WTC11 (cell line): Measurements from ENCODE around the gene RUNX2. TPM values are rescaled to one million over a fixed set of nuclear protein-coding genes. Genes with fewer than 3 reads are reported as not detected.

Source experiments
- ATAC-seq: fragments of 200-7000 bp; cut with Tn5 transposase; 2 replicates; pipeline ENCODE4 v1.10.0; 2021; ENCODE audit warnings: mild to moderate bottlenecking, moderate library complexity
- CTCF ChIA-PET: fragments of 300-600 bp; sonication (Branson Sonifier 250); formaldehyde crosslinking; loops from one replicate; lab custom pipeline; 2021; ENCODE audit warnings: antibody characterized with exemption; lab: Charles Lee
- POLR2A ChIA-PET: fragments of 350-600 bp; sonication (Branson Sonifier 250); formaldehyde crosslinking; loops from one replicate; lab custom pipeline; 2021; ENCODE audit warnings: antibody characterized with exemption; lab: Charles Lee
- DNase-seq: peaks from one replicate; pipeline ENCODE4 v3.0.0; 2021; ENCODE audit warnings: low spot score
- H3K27ac Mint-ChIP-seq: 2 replicates; pipeline ENCODE4 v1.8.0; 2021; ENCODE audit warnings: mixed read lengths
- H3K27me3 Mint-ChIP-seq: 2 replicates; pipeline ENCODE4 v1.8.0; 2021; ENCODE audit warnings: low read depth, mild to moderate bottlenecking, moderate library complexity, mixed read lengths
- H3K36me3 Mint-ChIP-seq: 2 replicates; pipeline ENCODE4 v1.8.0; 2021; ENCODE audit warnings: mixed read lengths
- H3K4me1 Mint-ChIP-seq: 2 replicates; pipeline ENCODE4 v1.8.0; 2022; ENCODE audit warnings: mixed read lengths
- H3K4me3 Mint-ChIP-seq: 2 replicates; pipeline ENCODE4 v1.8.0; 2021; ENCODE audit warnings: mild to moderate bottlenecking, moderate library complexity, mixed read lengths
- H3K9me3 Mint-ChIP-seq: 2 replicates; pipeline ENCODE4 v1.8.0; 2021; ENCODE audit warnings: mixed read lengths
- CBFB ChIP-seq: sonication (generic); formaldehyde crosslinking; IDR thresholded peaks from 2 replicates; pipeline ENCODE4 v1.8.1; 2022; ENCODE audit warnings: mild to moderate bottlenecking, low read depth, missing genetic modification reagents
- CREM ChIP-seq: sonication (generic); formaldehyde crosslinking; IDR thresholded peaks from 2 replicates; pipeline ENCODE4 v1.8.1; 2022; ENCODE audit warnings: mild to moderate bottlenecking, missing genetic modification reagents, moderate library complexity
- E2F1 ChIP-seq: sonication (generic); formaldehyde crosslinking; IDR thresholded peaks from 2 replicates; pipeline ENCODE4 v1.8.0; 2022; ENCODE audit warnings: mild to moderate bottlenecking, missing genetic modification reagents
- ETV6 ChIP-seq: sonication (generic); formaldehyde crosslinking; IDR thresholded peaks from 2 replicates; pipeline ENCODE4 v1.8.1; 2022; ENCODE audit warnings: mild to moderate bottlenecking, missing genetic modification reagents
- HMGA2 ChIP-seq: fragments of 250-450 bp; sonication (Bioruptor Pico); IDR thresholded peaks from 2 replicates; pipeline ENCODE4 v1.4.0; 2021; ENCODE audit warnings: mild to moderate bottlenecking, moderate library complexity
- HMGXB4 ChIP-seq: sonication (generic); formaldehyde crosslinking; IDR thresholded peaks from 2 replicates; pipeline ENCODE4 v1.8.1; 2023; ENCODE audit warnings: mild to moderate bottlenecking, moderate library complexity, missing genetic modification reagents
- MAX ChIP-seq: sonication (generic); formaldehyde crosslinking; IDR thresholded peaks from 2 replicates; pipeline ENCODE4 v1.8.0; 2022; ENCODE audit warnings: mild to moderate bottlenecking, missing genetic modification reagents
- MYBL2 ChIP-seq: sonication (generic); formaldehyde crosslinking; IDR thresholded peaks from 2 replicates; pipeline ENCODE4 v1.8.1; 2023; ENCODE audit warnings: mild to moderate bottlenecking, moderate library complexity, missing genetic modification reagents
- NR3C1 ChIP-seq: sonication (generic); formaldehyde crosslinking; conservative IDR thresholded peaks from 2 replicates; pipeline ENCODE4 v1.8.1; 2023; ENCODE audit warnings: low read depth, mild to moderate bottlenecking, missing genetic modification reagents
- OVOL2 ChIP-seq: fragments of 250-450 bp; sonication (Bioruptor Pico); IDR thresholded peaks from 2 replicates; pipeline ENCODE4 v1.9.0; 2021; ENCODE audit warnings: mild to moderate bottlenecking, borderline replicate concordance
- PRRX2 ChIP-seq: fragments of 250-450 bp; sonication (Bioruptor Pico); IDR thresholded peaks from 2 replicates; pipeline ENCODE4 v1.8.0; 2021; ENCODE audit warnings: mild to moderate bottlenecking
- SP1 ChIP-seq: sonication (generic); formaldehyde crosslinking; conservative IDR thresholded peaks from 2 replicates; pipeline ENCODE4 v1.8.1; 2022; ENCODE audit warnings: missing genetic modification reagents
- ZNF121 ChIP-seq: sonication (generic); formaldehyde crosslinking; IDR thresholded peaks from 2 replicates; pipeline ENCODE4 v1.8.0; 2023; ENCODE audit warnings: missing genetic modification reagents
- ZNF317 ChIP-seq: sonication (generic); formaldehyde crosslinking; IDR thresholded peaks from 2 replicates; pipeline ENCODE4 v1.8.1; 2023; ENCODE audit warnings: low read depth, mild to moderate bottlenecking, moderate library complexity, missing genetic modification reagents, borderline replicate concordance
- ZNF396 ChIP-seq: fragments of 250-450 bp; sonication (Bioruptor Pico); IDR thresholded peaks from 2 replicates; pipeline ENCODE4 v1.8.0; 2021; ENCODE audit warnings: mild to moderate bottlenecking, moderate library complexity, borderline replicate concordance
- ZNF423 ChIP-seq: fragments of 250-450 bp; sonication (Bioruptor Pico); IDR thresholded peaks from 2 replicates; pipeline ENCODE4 v2.1.2; 2022; ENCODE audit warnings: mild to moderate bottlenecking, moderate library complexity
- ZNF512 ChIP-seq: sonication (generic); formaldehyde crosslinking; IDR thresholded peaks from 2 replicates; pipeline ENCODE4 v1.8.1; 2022; ENCODE audit warnings: missing genetic modification reagents, borderline replicate concordance
- ZSCAN18 ChIP-seq: fragments of 250-450 bp; sonication (Bioruptor Pico); IDR thresholded peaks from 2 replicates; pipeline ENCODE4 v2.1.2; 2022; ENCODE audit warnings: mild to moderate bottlenecking, moderate library complexity
- total RNA-seq: library from RNA; stranded (reverse); gene quantifications from 3 replicates; pipeline ENCODE4 v1.2.3, GENCODE V29; 2021
- TF ChIP-seq, protein P1 (sequence below): sonication (generic); formaldehyde crosslinking; conservative IDR thresholded peaks from 2 replicates; pipeline ENCODE4 v1.8.1; 2022; ENCODE audit warnings: mild to moderate bottlenecking, missing genetic modification reagents
- TF ChIP-seq, protein P2 (sequence below): fragments of 250-450 bp; sonication (Bioruptor Pico); conservative IDR thresholded peaks from 2 replicates; pipeline ENCODE4 v1.9.0; 2021; ENCODE audit warnings: mild to moderate bottlenecking
- TF ChIP-seq, protein P3 (sequence below): sonication (generic); formaldehyde crosslinking; IDR thresholded peaks from 2 replicates; pipeline ENCODE4 v1.8.1; 2023; ENCODE audit warnings: mild to moderate bottlenecking, missing genetic modification reagents, moderate library complexity
- TF ChIP-seq, protein P4 (sequence below): fragments of 250-450 bp; sonication (Bioruptor Pico); IDR thresholded peaks from 2 replicates; pipeline ENCODE4 v1.9.0; 2021; ENCODE audit warnings: moderate library complexity, mild to moderate bottlenecking, inconsistent platforms, borderline replicate concordance

Gene RUNX2
- total RNA-seq, 1 experiment from 2014 or later, result 0.28 TPM

DNA sequence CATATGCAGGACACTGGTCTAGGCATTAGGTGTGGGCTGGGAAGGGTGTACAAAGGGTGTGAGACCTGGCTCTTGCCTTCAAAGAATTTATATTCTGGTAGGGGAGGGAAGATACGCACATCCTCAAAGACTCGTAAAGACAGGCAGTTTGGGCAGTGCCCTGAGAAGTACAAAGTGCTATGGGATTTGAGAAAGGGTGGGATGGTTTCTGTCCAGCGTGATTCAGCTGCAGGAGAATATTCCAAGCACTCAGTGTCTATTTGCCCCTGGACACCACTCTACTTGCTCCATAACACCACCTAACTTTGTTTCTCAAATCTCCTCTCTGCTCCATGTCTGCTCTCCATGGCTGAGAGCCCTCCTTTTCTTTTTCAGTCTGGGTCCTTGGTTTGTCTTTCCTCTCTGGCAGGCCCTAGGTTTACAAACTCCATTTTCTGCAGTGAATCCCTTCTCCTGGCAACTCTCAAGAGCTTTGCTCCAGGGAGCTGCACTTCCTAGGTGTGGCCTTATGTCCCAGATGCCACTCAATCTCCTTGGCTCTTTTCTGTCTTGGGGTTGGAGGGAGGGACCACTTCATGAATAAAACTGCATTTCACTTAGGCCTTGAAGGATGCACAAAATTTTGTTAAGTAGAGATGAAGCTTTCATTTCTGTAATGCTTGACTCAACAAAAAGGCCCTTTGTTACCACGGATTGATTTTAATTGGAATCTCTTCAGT, 377.2 kb downstream of the RUNX2 start:
- H3K9me3 Mint-ChIP-seq, result no peaks in the 10 kb centered on the region
- H3K36me3 Mint-ChIP-seq, result no peaks in the 10 kb centered on the region
- H3K4me3 Mint-ChIP-seq, result no peak overlapping the region
- H3K4me1 Mint-ChIP-seq, result no peaks in the 10 kb centered on the region
- H3K27me3 Mint-ChIP-seq, result no peaks in the 10 kb centered on the region
- H3K27ac Mint-ChIP-seq, result no peak overlapping the region
- CTCF ChIA-PET, result interaction anchor here (1.3 to 2.4 kb wide), 3 partner anchors 9 to 1229 kb away, joined by 3 to 14 read pairs (median 5); no protein-coding TSS in a partner anchor
- TF ChIP-seq, protein P1, sequence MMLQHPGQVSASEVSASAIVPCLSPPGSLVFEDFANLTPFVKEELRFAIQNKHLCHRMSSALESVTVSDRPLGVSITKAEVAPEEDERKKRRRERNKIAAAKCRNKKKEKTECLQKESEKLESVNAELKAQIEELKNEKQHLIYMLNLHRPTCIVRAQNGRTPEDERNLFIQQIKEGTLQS (CRISPR knock-in tag), result no peak
- no peak for TF ChIP-seq HMGXB4 (CRISPR knock-in tag)
- no peak for TF ChIP-seq MYBL2
- no peak for TF ChIP-seq ZNF423
- TF ChIP-seq, protein P2, sequence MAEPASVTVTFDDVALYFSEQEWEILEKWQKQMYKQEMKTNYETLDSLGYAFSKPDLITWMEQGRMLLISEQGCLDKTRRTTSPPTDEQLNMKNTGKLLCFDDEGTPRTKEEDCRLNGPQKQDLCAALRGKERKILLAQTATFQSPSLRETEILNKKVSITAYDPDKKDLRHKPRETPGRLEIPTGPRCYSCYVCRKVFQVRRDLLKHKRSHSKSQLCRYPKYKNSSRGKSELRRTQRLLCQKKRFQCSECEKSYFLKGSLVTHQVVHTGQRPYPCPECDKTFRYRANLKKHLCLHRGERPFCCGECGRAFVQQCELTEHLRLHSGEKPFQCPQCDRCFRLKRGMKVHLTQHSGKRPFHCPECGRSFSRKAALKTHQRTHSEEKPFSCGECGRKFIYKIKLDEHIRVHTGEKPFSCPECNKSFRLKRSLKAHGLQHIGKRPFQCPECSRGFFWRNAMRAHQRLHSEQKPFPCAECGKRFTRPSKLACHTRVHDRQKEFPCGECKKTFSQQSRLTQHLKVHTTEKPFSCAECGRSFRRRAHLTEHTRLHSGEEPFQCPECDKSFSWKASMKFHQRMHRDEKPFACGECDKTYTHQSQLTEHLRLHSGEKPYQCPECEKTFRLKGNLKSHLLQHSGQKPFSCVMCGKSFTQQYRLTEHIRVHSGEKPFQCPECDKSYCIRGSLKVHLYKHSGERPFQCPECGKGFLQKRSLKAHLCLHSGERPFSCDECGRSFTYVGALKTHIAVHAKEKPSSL (CRISPR knock-in tag), result no peak
- no peak for TF ChIP-seq SP1
- no peak for TF ChIP-seq CREM
- TF ChIP-seq ZNF396 (CRISPR knock-in tag), result no peak
- TF ChIP-seq, protein P3, sequence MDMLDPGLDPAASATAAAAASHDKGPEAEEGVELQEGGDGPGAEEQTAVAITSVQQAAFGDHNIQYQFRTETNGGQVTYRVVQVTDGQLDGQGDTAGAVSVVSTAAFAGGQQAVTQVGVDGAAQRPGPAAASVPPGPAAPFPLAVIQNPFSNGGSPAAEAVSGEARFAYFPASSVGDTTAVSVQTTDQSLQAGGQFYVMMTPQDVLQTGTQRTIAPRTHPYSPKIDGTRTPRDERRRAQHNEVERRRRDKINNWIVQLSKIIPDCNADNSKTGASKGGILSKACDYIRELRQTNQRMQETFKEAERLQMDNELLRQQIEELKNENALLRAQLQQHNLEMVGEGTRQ, result no peak
- TF ChIP-seq ZSCAN18 (CRISPR knock-in tag), result no peak
- TF ChIP-seq, all 79 proteins: peak for 0
- POLR2A ChIA-PET, result no interaction called here
- DNase-seq, result no peak
- ATAC-seq, result no peak

DNA sequence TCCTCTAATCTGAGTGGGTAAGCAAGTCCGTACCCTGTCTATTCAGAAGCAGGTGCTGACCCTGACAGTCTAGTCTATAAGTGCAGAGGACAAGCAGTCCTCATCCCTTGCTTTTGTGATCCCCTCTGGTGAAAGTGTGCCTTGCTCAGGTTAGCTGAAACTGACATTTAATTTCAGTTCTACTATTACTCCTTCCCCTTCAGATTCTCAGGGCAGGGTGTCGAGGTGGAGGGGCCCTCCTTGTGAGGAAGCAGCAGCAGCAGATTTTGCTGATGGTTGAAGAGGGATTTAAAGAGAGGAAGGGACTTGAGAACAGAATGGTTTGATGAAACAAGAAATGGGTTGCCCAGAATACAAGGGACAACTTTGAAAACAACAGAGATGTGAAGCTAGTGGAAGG, 378.2 kb downstream of the RUNX2 start:
- no peak for DNase-seq
- H3K4me3 Mint-ChIP-seq, result no peak overlapping the region
- ATAC-seq, result no peak
- H3K4me1 Mint-ChIP-seq, result no peaks in the 10 kb centered on the region
- TF ChIP-seq OVOL2 (CRISPR knock-in tag), result no peak
- TF ChIP-seq MYBL2, result no peak
- TF ChIP-seq ETV6, result no peak
- ChIA-PET CTCF (interaction anchor here (0.6 to 0.8 kb wide), 2 partner anchors 205 to 1082 kb away, joined by 3 to 4 read pairs; no protein-coding TSS in a partner anchor), POLR2A (no interaction called here)
- H3K27ac Mint-ChIP-seq, result no peak overlapping the region
- no peaks in the 10 kb centered on the region for H3K36me3 Mint-ChIP-seq
- H3K27me3 Mint-ChIP-seq, result no peaks in the 10 kb centered on the region
- H3K9me3 Mint-ChIP-seq, result no peaks in the 10 kb centered on the region

DNA sequence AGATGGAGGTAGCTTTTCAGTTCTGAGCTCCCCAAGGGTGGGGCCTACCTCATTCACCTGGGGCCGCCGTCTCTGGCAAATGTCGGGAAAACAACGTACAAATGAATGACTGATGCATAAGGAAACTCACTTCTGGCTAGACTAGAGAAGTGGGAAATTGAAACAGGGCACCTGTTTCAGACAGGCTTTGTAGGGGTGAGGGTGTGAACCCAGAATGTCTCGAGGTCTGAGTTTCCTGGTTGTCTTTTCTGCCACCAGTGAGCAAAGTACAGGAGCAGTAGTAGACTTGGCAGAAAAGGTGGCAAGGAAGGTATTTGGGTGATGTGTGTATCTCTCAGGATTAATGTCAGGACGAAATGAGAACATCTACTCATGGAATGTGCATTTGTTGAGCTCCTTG, 379.0 kb downstream of the RUNX2 start:
- H3K36me3 Mint-ChIP-seq, result no peaks in the 10 kb centered on the region
- CTCF ChIA-PET, result interaction anchor here (0.8 kb wide), 1 partner anchor 206 kb away, joined by 3 read pairs; no protein-coding TSS in a partner anchor
- no peak overlapping the region for H3K4me3 Mint-ChIP-seq
- TF ChIP-seq PRRX2 (CRISPR knock-in tag), result no peak
- no peak for TF ChIP-seq HMGA2
- TF ChIP-seq NR3C1, result no peak
- TF ChIP-seq MAX, result no peak
- TF ChIP-seq ZNF121, result no peak
- no peak for TF ChIP-seq CBFB
- no peak for TF ChIP-seq ZNF512 (CRISPR knock-in tag)
- TF ChIP-seq, protein P4, sequence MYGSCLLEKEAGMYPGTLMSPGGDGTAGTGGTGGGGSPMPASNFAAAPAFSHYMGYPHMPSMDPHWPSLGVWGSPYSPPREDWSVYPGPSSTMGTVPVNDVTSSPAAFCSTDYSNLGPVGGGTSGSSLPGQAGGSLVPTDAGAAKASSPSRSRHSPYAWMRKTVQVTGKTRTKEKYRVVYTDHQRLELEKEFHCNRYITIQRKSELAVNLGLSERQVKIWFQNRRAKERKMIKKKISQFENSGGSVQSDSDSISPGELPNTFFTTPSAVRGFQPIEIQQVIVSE (CRISPR knock-in tag), result no peak
- no peak for TF ChIP-seq SP1
- no peak for TF ChIP-seq E2F1 (CRISPR knock-in tag)
- TF ChIP-seq ZNF317 (CRISPR knock-in tag), result no peak

More for the DNA sequence above, 379.0 kb downstream of the RUNX2 start:
- H3K27me3 Mint-ChIP-seq, result no peaks in the 10 kb centered on the region
- ATAC-seq (no peak), DNase-seq (no peak)
- no peaks in the 10 kb centered on the region for H3K9me3 Mint-ChIP-seq
- POLR2A ChIA-PET, result no interaction called here
- H3K27ac Mint-ChIP-seq, result no peak overlapping the region
- H3K4me1 Mint-ChIP-seq, result no peaks in the 10 kb centered on the region
